ENCODE data around the gene CFAP157. TPM values are rescaled to one million over a fixed set of nuclear protein-coding genes. Genes with fewer than 3 reads are reported as not detected.

CFAP157 gene
- total and polyA plus RNA-seq, 2 experiments from 2014 or later = 0.51 TPM; not detected in 1

DNA sequence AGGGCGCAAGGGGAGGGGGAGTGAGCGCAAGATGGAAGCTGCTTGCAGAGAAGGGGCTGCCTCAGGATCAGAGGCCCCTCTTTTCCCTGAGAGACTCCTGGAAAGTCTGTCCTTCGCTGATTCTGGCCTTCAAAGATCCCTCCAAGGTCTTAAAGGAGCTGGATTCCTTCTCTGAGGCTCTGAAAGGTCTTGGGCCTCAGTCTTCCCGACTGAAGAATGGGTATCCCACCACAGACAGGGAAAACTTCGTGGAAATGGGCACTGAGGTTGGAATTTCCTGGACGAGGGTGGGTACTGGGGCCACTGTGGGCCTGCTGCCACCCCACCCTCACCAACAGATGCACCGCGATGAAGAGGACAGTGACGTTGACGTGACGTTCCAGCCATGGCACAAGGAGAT is 5.6 kb downstream of the CFAP157 start:
- H3K4me1 ChIP-seq (ENCODE audit: insufficient read depth) = no peaks in the 10 kb centered on the region
- TF ChIP-seq, protein P1, sequence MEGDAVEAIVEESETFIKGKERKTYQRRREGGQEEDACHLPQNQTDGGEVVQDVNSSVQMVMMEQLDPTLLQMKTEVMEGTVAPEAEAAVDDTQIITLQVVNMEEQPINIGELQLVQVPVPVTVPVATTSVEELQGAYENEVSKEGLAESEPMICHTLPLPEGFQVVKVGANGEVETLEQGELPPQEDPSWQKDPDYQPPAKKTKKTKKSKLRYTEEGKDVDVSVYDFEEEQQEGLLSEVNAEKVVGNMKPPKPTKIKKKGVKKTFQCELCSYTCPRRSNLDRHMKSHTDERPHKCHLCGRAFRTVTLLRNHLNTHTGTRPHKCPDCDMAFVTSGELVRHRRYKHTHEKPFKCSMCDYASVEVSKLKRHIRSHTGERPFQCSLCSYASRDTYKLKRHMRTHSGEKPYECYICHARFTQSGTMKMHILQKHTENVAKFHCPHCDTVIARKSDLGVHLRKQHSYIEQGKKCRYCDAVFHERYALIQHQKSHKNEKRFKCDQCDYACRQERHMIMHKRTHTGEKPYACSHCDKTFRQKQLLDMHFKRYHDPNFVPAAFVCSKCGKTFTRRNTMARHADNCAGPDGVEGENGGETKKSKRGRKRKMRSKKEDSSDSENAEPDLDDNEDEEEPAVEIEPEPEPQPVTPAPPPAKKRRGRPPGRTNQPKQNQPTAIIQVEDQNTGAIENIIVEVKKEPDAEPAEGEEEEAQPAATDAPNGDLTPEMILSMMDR (IDR thresholded peaks at IDR 0.05; ENCODE audit: poor library complexity) = no peak
- TF ChIP-seq EZH2phosphoT487 (IDR thresholded peaks at IDR 0.05; ENCODE audit: low read depth, severe bottlenecking, unreplicated experiment) = no peak
- no peak for TF ChIP-seq EZH2 (IDR thresholded peaks at IDR 0.05; ENCODE audit: borderline replicate concordance)

DNA sequence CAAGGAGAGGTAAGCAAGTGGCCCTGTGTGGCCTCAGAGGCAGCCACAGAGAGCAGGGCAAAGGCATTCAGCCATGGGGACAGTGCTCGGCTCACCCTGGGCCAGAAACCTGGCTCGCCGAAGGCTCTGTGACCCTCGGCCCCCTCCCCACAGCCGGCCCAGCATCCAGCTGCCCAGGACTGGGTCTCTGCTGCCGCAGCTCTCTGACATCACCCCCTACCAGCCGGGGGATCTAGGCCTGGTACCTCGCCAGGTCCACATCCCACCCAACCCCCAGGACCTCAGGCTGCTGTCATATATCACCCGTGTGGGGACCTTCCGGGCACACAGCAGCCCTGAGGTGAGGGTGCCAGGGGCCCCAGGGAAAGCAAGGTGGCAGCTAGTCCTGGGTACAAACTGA is 6.1 kb downstream of the CFAP157 start:
- H3K9me2 ChIP-seq (replicated peaks; ENCODE audit: insufficient read depth) = no peaks in the 10 kb centered on the region
- H3K27ac ChIP-seq = no peak overlapping the region
- H4K20me1 ChIP-seq (ENCODE audit: insufficient read depth, poor library complexity, severe bottlenecking) = no peaks in the 10 kb centered on the region
- no peaks in the 10 kb centered on the region for H3K4me1 ChIP-seq (ENCODE audit: insufficient read depth)
- WGBS (ENCODE audit: low lambda C conversion rate, missing lambda C conversion rate) = 97% methylated on average over 9 of the region's 10 CpGs
- no peaks in the 10 kb centered on the region for H3K36me3 ChIP-seq (replicated peaks; ENCODE audit: insufficient read depth, low read depth)
- TF ChIP-seq EZH2 (IDR thresholded peaks at IDR 0.05; ENCODE audit: borderline replicate concordance) = no peak
- TF ChIP-seq, protein P1 (IDR thresholded peaks at IDR 0.05; ENCODE audit: poor library complexity) = no peak
- TF ChIP-seq EZH2phosphoT487 (IDR thresholded peaks at IDR 0.05; ENCODE audit: low read depth, severe bottlenecking, unreplicated experiment) = no peak
- no peak overlapping the region for H3K4me3 ChIP-seq
- H3K9me3 ChIP-seq (ENCODE audit: low read depth) = no peaks in the 10 kb centered on the region
- no peak for DNase-seq (ENCODE audit: low spot score)
- H3K27me3 ChIP-seq = no peaks in the 10 kb centered on the region
- H3K79me2 ChIP-seq = no peaks in the 10 kb centered on the region
- H3K4me2 ChIP-seq = no peak overlapping the region
- H2AFZ ChIP-seq = no peak overlapping the region

More for the DNA sequence above, 5.6 kb downstream of the CFAP157 start:
- Histone ChIP-seq H2AFZ (no peak overlapping the region), H3K4me3 (no peak overlapping the region), H4K20me1 (ENCODE audit: insufficient read depth, poor library complexity, severe bottlenecking) (no peaks in the 10 kb centered on the region), H3K36me3 (replicated peaks; ENCODE audit: insufficient read depth, low read depth) (no peaks in the 10 kb centered on the region), H3K27ac (no peak overlapping the region), H3K9me3 (ENCODE audit: low read depth) (no peaks in the 10 kb centered on the region), H3K79me2 (no peaks in the 10 kb centered on the region), H3K27me3 (no peaks in the 10 kb centered on the region), H3K9me2 (replicated peaks; ENCODE audit: insufficient read depth) (no peaks in the 10 kb centered on the region), H3K4me2 (no peak overlapping the region)
- DNase-seq (ENCODE audit: low spot score) = no peak
- 94% methylated on average over 11 of the region's 11 CpGs for WGBS (ENCODE audit: low lambda C conversion rate, missing lambda C conversion rate)

DNA sequence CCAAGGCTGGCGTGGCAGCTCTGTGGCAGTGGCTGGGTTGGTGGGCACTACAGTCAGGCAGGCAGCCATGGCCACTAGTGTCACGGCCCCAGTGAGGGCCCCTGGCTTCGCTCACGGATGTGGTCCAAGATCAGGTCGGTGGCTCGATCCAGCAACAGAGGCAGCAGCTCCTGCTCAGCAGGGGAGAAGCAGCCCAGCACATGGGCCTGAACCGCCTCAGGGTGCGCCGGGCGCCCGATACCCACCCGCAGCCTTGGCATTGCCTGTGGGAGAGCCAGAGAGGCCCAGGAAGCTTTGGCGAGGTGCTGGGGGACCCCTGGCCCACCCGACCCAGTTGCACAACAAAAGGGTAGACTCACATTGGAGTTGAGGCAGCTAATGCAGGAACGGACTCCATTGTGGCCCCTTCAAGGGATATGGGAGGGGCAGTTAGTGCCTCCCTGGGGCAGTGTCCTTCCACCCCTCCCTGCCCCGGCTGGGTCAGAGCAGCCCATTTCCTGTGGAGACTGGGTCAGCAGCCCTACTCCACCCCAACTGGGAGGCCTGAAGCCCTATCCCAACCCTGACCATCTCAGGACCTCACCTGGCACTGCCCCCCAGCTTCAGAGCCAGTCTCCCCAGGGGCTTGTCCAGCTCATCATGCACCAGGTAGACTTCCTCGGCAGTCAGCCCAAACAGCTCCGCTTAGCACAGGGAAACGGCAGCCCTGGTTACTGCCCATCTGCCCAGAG is 7.4 kb downstream of the CFAP157 start:
- H2AFZ ChIP-seq = no peak overlapping the region
- H4K20me1 ChIP-seq (ENCODE audit: insufficient read depth, poor library complexity, severe bottlenecking) = no peaks in the 10 kb centered on the region
- no peak for DNase-seq (ENCODE audit: low spot score)
- H3K9me2 ChIP-seq (replicated peaks; ENCODE audit: insufficient read depth) = no peaks in the 10 kb centered on the region
- H3K27me3 ChIP-seq = no peaks in the 10 kb centered on the region
- no peaks in the 10 kb centered on the region for H3K4me1 ChIP-seq (ENCODE audit: insufficient read depth)
- H3K36me3 ChIP-seq (replicated peaks; ENCODE audit: insufficient read depth, low read depth) = no peaks in the 10 kb centered on the region
- H3K27ac ChIP-seq = no peak overlapping the region
- TF ChIP-seq, protein P1 (IDR thresholded peaks at IDR 0.05; ENCODE audit: poor library complexity) = no peak
- TF ChIP-seq EZH2phosphoT487 (IDR thresholded peaks at IDR 0.05; ENCODE audit: low read depth, severe bottlenecking, unreplicated experiment) (no peak), EZH2 (IDR thresholded peaks at IDR 0.05; ENCODE audit: borderline replicate concordance) (no peak)
- H3K9me3 ChIP-seq (ENCODE audit: low read depth) = no peaks in the 10 kb centered on the region
- H3K4me3 ChIP-seq = no peak overlapping the region
- WGBS (ENCODE audit: low lambda C conversion rate, missing lambda C conversion rate) = 82% methylated on average over 17 of the region's 19 CpGs
- H3K79me2 ChIP-seq = no peaks in the 10 kb centered on the region
- H3K4me2 ChIP-seq = peak overlapping the region; percentile 96

All from hepatocyte (in vitro differentiated cells).